Ishikawa (cell line): ENCODE data around the gene TRPM3.

Experiments used
- CEBPB ChIP-seq: IDR thresholded peaks from 2 replicates; pipeline ENCODE4 v1.6.1; 2012
- CREB1 ChIP-seq: IDR thresholded peaks from 2 replicates; pipeline ENCODE4 v1.6.1; 2012; ENCODE audit warnings: low read depth
- EGR1 ChIP-seq: IDR thresholded peaks from 2 replicates; pipeline ENCODE4 v1.6.1; 2012
- EP300 ChIP-seq: IDR thresholded peaks from 2 replicates; pipeline ENCODE4 v1.6.1; 2012; ENCODE audit warnings: borderline replicate concordance
- FOXM1 ChIP-seq: IDR thresholded peaks from 2 replicates; pipeline ENCODE4 v1.6.1; 2012; ENCODE audit warnings: low read depth, borderline replicate concordance
- NFIC ChIP-seq: IDR thresholded peaks from 2 replicates; pipeline ENCODE4 v1.6.1; 2012
- RAD21 ChIP-seq: IDR thresholded peaks from 2 replicates; pipeline ENCODE4 v1.6.1; 2012; ENCODE audit warnings: low read depth
- TAF1 ChIP-seq: IDR thresholded peaks from 2 replicates; pipeline ENCODE4 v1.6.1; 2012; ENCODE audit warnings: low read depth, mild to moderate bottlenecking
- TCF12 ChIP-seq: IDR thresholded peaks from 2 replicates; pipeline ENCODE4 v1.6.1; 2012; ENCODE audit warnings: low read depth
- TEAD4 ChIP-seq: IDR thresholded peaks from 2 replicates; pipeline ENCODE4 v1.6.1; 2012
- YY1 ChIP-seq: IDR thresholded peaks from 2 replicates; pipeline ENCODE4 v1.6.1; 2012; ENCODE audit warnings: low read depth
- ZBTB7A ChIP-seq: IDR thresholded peaks from 2 replicates; pipeline ENCODE4 v1.6.1; 2012; ENCODE audit warnings: low read depth
- TF ChIP-seq, protein P1 (sequence below): IDR thresholded peaks from 2 replicates; pipeline ENCODE4 v1.6.1; 2012
- TF ChIP-seq, protein P2 (sequence below): IDR thresholded peaks from 2 replicates; pipeline ENCODE4 v1.6.1; 2012; ENCODE audit warnings: low read depth, mild to moderate bottlenecking
- TF ChIP-seq, protein P3 (sequence below): IDR thresholded peaks from 2 replicates; pipeline ENCODE4 v1.6.1; 2012

The TRPM3 gene

DNA sequence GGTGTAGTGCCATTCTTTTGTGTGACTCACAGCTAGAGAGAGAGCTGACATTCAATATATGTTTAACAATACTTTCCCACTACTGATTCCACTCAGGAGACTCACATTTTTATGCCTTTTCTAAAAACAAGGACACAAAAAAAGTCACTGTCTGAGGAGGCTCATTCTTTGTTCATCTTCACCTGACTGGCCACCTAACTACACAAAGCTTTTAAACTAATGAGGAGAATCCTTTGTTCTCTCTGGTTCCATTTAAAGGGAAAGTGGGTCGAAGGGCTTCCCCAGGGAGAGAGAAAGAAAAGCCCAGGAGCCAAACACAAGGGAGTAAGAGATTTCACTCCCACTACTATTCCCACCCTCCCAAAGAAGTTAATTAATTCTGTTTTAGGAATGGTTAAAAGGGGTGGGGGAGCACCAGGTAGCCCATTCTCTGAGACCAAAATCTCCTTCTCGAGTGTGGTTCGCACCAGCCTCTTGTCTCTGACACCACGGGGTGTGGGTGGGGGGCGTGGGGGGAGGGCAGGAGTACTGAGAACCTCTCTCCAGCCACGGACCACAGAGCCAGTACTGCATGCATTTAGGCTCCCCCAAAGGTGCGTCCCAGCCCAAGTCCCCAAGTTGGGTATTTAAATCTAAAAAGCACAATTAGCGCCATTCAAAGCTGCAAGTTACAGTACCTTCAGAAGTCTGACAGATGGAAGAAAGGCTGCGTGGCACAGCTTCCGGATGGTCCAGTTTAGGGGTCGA lies 747 bp downstream of the TRPM3 start:
- no peak for TF ChIP-seq EP300
- no peak for TF ChIP-seq CREB1
- no peak for TF ChIP-seq YY1
- TF ChIP-seq, protein P1, sequence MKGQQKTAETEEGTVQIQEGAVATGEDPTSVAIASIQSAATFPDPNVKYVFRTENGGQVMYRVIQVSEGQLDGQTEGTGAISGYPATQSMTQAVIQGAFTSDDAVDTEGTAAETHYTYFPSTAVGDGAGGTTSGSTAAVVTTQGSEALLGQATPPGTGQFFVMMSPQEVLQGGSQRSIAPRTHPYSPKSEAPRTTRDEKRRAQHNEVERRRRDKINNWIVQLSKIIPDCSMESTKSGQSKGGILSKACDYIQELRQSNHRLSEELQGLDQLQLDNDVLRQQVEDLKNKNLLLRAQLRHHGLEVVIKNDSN: no peak
- TF ChIP-seq NFIC: no peak
- TF ChIP-seq, protein P2, sequence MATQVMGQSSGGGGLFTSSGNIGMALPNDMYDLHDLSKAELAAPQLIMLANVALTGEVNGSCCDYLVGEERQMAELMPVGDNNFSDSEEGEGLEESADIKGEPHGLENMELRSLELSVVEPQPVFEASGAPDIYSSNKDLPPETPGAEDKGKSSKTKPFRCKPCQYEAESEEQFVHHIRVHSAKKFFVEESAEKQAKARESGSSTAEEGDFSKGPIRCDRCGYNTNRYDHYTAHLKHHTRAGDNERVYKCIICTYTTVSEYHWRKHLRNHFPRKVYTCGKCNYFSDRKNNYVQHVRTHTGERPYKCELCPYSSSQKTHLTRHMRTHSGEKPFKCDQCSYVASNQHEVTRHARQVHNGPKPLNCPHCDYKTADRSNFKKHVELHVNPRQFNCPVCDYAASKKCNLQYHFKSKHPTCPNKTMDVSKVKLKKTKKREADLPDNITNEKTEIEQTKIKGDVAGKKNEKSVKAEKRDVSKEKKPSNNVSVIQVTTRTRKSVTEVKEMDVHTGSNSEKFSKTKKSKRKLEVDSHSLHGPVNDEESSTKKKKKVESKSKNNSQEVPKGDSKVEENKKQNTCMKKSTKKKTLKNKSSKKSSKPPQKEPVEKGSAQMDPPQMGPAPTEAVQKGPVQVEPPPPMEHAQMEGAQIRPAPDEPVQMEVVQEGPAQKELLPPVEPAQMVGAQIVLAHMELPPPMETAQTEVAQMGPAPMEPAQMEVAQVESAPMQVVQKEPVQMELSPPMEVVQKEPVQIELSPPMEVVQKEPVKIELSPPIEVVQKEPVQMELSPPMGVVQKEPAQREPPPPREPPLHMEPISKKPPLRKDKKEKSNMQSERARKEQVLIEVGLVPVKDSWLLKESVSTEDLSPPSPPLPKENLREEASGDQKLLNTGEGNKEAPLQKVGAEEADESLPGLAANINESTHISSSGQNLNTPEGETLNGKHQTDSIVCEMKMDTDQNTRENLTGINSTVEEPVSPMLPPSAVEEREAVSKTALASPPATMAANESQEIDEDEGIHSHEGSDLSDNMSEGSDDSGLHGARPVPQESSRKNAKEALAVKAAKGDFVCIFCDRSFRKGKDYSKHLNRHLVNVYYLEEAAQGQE: no peak
- TF ChIP-seq TCF12: no peak
- no peak for TF ChIP-seq TAF1

DNA sequence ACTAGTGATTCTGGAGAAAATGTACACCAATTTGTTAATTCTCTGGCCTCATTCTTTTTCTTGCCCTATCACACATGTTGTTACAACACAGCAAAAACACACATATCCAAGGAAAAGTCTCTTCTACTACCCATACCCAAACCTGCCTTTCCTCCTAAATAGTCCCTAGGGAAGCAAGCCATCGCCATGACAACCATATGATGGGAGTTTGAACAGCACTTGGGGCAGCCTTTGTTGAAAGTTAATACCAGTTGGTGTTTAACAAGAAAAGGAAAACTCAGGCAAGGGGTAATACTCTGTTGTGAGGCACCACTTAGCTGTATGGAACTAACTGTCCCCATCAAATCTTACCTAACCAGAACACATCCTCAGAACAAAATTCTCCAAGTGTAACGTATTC lies 1.7 kb downstream of the TRPM3 start:
- no peak for TF ChIP-seq FOXM1
- no peak for TF ChIP-seq ZBTB7A
- TF ChIP-seq, protein P1: no peak
- TF ChIP-seq, protein P2: no peak
- no peak for TF ChIP-seq EP300
- TF ChIP-seq TEAD4: no peak
- no peak for TF ChIP-seq CREB1
- no peak for TF ChIP-seq TAF1
- no peak for TF ChIP-seq YY1
- TF ChIP-seq RAD21: no peak
- TF ChIP-seq, protein P3, sequence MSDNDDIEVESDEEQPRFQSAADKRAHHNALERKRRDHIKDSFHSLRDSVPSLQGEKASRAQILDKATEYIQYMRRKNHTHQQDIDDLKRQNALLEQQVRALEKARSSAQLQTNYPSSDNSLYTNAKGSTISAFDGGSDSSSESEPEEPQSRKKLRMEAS: no peak

DNA sequence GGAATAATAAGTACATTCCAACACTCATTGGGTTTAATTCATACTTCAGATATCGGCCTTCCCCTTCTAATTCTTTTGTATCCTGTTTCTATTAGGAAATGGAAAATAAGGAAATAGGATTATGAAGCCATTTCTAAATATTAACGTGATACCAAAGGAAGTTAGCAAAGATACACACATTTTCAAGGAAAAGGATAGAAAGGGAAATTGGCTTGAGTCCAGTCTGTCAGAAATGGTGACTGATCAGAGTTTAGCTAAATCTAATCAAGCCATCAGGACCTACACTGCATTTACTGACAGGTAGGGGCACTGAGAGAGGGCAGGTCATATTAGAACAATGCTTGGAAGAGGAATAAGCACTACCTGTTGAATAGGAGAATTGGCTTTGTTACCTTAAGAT lies 3.1 kb downstream of the TRPM3 start:
- TF ChIP-seq EGR1 (no peak), YY1 (no peak), TCF12 (no peak), RAD21 (no peak), FOXM1 (no peak), NFIC (no peak), ZBTB7A (no peak), CEBPB (no peak), TEAD4 (no peak), TAF1 (no peak), EP300 (no peak), CREB1 (no peak)
- TF ChIP-seq, protein P3: no peak
- TF ChIP-seq, protein P2: no peak
- TF ChIP-seq, protein P1: no peak

DNA sequence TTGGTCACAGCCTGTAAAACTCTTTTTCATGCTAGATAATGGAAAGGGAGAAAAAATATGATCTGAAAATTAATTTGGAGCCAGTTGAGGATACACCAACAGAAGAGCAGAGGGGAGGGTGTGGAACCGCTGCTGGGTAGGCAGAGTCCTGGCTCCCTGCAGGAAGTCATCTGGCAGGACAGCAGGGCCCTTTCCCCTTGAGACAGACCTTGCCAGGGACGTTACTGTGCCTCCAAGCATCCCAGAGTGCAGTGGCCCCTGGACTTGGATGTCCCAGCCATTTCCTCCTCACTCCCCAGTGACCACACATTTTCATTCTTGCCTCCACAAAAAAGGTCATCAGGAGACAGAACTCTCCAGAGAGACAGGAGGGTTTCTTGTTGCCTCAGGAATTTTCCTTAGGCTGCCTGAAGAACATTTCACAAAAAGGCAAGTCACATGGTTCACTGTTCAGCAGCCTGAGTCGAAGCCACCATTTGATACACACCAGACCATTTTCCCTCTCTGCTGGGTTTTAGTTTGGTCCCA lies 5.9 kb downstream of the TRPM3 start:
- TF ChIP-seq FOXM1: no peak
- TF ChIP-seq, protein P3: no peak
- TF ChIP-seq, protein P2: no peak
- TF ChIP-seq CREB1: no peak
- TF ChIP-seq TCF12: no peak
- TF ChIP-seq RAD21: no peak
- TF ChIP-seq TAF1: no peak
- TF ChIP-seq EGR1: no peak
- TF ChIP-seq, protein P1: no peak
- TF ChIP-seq EP300: no peak
- no peak for TF ChIP-seq YY1
- no peak for TF ChIP-seq NFIC
- no peak for TF ChIP-seq TEAD4
- no peak for TF ChIP-seq CEBPB
- no peak for TF ChIP-seq ZBTB7A
